ENCODE measurements around the gene ARHGEF33.
A peak's percentile ranks its signal among the peaks of the same experiment; 100 is the strongest.

Gene ARHGEF33

DNA sequence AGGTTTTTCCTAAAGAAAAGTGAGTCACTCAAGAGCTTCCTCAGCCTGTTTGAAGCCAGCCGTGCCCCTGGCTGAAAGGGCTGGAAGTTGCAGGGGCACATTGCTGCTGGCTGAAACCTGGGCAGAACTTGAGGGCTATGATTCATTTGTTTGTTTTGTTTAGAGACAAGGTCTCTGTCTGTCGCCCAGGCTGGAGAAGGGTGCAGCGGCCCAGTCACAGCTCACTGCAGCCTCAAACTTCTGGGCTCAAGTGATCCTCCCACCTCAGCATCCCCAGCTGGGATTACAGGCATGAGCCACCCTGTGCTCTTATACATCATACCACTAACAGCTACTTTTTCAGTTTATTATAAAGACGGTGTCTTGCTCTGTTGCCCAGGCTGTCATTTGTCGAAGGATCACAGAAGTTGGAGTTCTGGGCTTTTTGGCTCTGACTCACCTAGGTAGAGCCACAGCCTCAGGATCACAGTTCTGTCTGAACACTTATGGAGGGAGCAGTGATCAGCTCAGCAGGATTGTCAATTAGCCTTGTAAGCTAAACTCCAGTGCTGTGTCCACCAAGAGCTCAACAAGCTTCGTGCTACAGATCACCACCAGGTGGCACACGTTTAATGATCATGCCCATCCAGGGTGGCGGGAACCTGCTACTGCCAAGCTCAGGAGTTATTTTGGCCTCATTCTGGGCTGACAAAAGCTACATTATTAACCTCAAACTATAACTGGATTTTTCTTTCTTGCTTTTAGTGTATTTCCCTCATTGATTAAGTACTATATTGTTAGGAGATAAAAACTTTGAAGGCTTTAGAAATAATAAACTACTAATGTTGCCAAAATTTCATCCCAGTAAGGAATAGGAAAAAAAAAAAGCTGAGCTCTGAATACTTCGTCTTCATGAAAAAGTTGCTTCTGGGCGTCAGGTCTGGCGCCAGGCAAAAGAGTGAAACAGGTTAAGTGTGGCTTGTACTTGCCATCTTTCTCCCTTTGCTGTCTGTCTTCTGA, 57.9 kb downstream of the ARHGEF33 start:
- in situ Hi-C loops (cut with MboI; ENCODE audit: low sequenced_read_pairs, unreplicated experiment), result loop anchor here (5.0 kb wide), 1 partner anchor 285 kb away; no protein-coding TSS in a partner anchor
- TF ChIP-seq, protein P1, sequence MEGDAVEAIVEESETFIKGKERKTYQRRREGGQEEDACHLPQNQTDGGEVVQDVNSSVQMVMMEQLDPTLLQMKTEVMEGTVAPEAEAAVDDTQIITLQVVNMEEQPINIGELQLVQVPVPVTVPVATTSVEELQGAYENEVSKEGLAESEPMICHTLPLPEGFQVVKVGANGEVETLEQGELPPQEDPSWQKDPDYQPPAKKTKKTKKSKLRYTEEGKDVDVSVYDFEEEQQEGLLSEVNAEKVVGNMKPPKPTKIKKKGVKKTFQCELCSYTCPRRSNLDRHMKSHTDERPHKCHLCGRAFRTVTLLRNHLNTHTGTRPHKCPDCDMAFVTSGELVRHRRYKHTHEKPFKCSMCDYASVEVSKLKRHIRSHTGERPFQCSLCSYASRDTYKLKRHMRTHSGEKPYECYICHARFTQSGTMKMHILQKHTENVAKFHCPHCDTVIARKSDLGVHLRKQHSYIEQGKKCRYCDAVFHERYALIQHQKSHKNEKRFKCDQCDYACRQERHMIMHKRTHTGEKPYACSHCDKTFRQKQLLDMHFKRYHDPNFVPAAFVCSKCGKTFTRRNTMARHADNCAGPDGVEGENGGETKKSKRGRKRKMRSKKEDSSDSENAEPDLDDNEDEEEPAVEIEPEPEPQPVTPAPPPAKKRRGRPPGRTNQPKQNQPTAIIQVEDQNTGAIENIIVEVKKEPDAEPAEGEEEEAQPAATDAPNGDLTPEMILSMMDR (IDR thresholded peaks at IDR 0.05; ENCODE audit: borderline replicate concordance, control extremely low read depth, extremely low read depth, insufficient read depth, missing control alignments), result peak; percentile 73

DNA sequence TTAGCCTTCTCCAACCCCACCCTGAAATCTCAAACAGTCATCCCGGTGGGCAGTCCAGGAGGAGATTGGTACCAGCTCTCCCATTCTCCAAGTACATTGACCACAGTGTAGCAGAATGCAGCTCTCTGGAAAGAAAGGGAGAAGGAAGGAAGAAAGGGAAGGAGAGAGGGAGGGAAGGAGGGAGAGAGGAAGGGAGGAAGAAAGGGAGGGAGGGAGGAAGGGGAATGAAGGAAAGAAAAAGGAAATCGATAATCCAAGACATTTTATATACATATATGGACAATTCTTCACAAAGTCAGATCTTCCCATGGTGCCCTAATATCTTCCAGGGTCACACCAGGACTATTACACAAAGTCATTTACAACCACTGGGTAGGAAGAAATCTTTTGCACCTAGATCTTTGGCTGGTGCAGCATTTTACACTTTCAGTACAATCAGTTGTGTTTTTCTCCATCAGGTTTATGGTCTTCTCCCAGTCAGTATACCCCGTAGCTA, 58.8 kb downstream of the ARHGEF33 start:
- in situ Hi-C loops (cut with MboI; ENCODE audit: low sequenced_read_pairs, unreplicated experiment), result loop anchor here (5.0 kb wide), 1 partner anchor 284 kb away; no protein-coding TSS in a partner anchor
- no peak for DNase-seq (ENCODE audit: low spot score)
- TF ChIP-seq, protein P1 (IDR thresholded peaks at IDR 0.05; ENCODE audit: borderline replicate concordance, control extremely low read depth, extremely low read depth, insufficient read depth, missing control alignments), result no peak

More for the DNA sequence above, 57.9 kb downstream of the ARHGEF33 start:
- DNase-seq (ENCODE audit: low spot score), result peak; percentile 73

DNA sequence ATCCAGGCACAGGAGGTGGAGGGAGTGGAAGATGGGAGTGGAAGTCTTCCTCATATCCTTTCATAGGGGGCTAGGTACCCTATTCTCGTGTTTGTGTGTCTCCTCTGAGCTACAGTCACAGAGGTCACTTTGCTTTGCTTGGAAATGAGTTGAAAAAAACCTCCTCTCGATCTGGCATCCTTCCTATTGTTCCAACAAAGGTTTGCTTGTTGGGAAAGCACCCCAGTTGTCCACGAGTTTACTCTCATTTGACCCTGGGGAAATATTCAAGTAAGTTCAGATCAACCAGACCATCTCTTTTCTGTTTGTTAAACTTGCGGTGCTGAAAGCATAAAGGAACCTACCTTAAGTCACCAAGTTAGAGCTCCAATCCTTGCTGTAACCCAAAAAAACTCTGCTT, 59.3 kb downstream of the ARHGEF33 start:
- no peak for DNase-seq (ENCODE audit: low spot score)
- in situ Hi-C loops (cut with MboI; ENCODE audit: low sequenced_read_pairs, unreplicated experiment), result loop anchor here (5.0 kb wide), 1 partner anchor 283 kb away; no protein-coding TSS in a partner anchor
- TF ChIP-seq, protein P1 (IDR thresholded peaks at IDR 0.05; ENCODE audit: borderline replicate concordance, control extremely low read depth, extremely low read depth, insufficient read depth, missing control alignments), result no peak

GRCh38 chr2:38951766-38952165, 62.1 kb downstream of the ARHGEF33 start:
- TF ChIP-seq, protein P1 (IDR thresholded peaks at IDR 0.05; ENCODE audit: borderline replicate concordance, control extremely low read depth, extremely low read depth, insufficient read depth, missing control alignments), result no peak
- in situ Hi-C loops (cut with MboI; ENCODE audit: low sequenced_read_pairs, unreplicated experiment), result no loop called here
- no peak for DNase-seq (ENCODE audit: low spot score)

DNA sequence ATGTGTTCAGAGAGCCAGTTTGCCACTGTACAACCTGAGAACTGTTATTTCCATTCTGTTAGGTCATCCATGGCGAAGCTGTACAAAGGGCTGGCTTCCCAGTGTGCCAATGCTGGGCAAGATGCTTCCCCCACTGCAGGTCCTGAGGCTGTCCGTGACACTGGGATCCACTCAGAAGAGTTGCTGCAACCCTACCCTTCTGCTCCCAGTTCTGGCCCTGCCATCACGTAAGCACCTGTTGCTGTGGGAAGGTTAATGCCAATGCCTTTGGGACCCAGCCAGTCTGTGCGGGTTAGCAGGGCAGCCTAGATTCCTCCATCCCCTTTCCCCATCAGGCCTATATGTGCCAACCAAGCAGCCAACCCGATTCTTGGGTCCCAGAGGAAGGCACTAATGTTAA, 68.3 kb downstream of the ARHGEF33 start:
- TF ChIP-seq, protein P1 (IDR thresholded peaks at IDR 0.05; ENCODE audit: borderline replicate concordance, control extremely low read depth, extremely low read depth, insufficient read depth, missing control alignments), result no peak
- in situ Hi-C loops (cut with MboI; ENCODE audit: low sequenced_read_pairs, unreplicated experiment), result no loop called here
- DNase-seq (ENCODE audit: low spot score), result no peak

DNA sequence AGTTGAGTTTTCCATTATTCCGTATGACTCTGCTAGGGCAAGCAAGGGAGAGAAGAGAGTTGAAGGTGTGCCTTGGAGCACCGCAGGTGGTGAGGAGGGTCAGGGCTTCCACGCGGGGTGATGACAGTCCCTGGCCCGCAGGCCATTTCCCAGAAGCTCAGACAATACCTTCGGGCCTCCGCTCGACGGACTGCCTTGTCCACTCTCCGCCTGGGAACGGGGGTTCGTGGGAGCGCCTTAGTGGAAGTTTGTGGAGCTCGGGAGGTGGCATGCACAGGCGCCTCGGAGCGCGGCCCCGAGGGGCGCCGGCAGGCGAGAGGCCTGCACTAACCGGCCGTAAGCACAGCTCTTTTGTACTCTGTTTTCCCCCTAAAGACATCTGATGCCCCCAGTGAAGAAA, 69.8 kb downstream of the ARHGEF33 start:
- TF ChIP-seq, protein P1 (IDR thresholded peaks at IDR 0.05; ENCODE audit: borderline replicate concordance, control extremely low read depth, extremely low read depth, insufficient read depth, missing control alignments), result no peak
- no peak for DNase-seq (ENCODE audit: low spot score)
- in situ Hi-C loops (cut with MboI; ENCODE audit: low sequenced_read_pairs, unreplicated experiment), result no loop called here

Data from GM13976 (cell line).